K562 (cell line): ENCODE results near the gene DRC1. TPM values are rescaled to one million over a fixed set of nuclear protein-coding genes. Genes with fewer than 3 reads are reported as not detected.

Experiments used
- ATAC-seq: fragments of 200-7000 bp; cut with Tn5 transposase; 3 replicates; pipeline ENCODE4 v1.9.1; 2020; ENCODE audit warnings: moderate library complexity
- BruUV-seq: library from RNA; stranded (reverse); fragments of 400-500 nt; replicated peaks from 2 replicates; lab custom pipeline; 2021; lab: Mats Ljungman, UMichigan
- CTCF ChIA-PET: fragments of 300-600 bp; formaldehyde crosslinking; extraction: SDS; loops from one replicate; lab custom pipeline; 2021; ENCODE audit warnings: low intra/inter-chr PET ratio; lab: Yijun Ruan, JAX
- POLR2A ChIA-PET: fragments of 300-600, 350-650 bp; sonication (Branson Sonifier 250); formaldehyde crosslinking; extraction: SDS; loops from one replicate; lab custom pipeline; 2021; ENCODE audit warnings: antibody characterized with exemption, inconsistent platforms; lab: Yijun Ruan, JAX
- DNase-seq, 4 experiments: peaks; one replicate each; pipeline versions ENCODE4 v3.0.0 to v3.0.0-alpha.2; 2011 to 2018; ENCODE audit warnings: low spot score in 3 of 4, mixed read lengths in 3 of 4; ENCODE audit errors: extremely low read depth in 1 of 4
- FAIRE-seq: peaks from 2 replicates; lab custom pipeline; 2011; peaks lifted over from hg19 to GRCh38; lab: Jason Lieb, UNC
- H2AFZ ChIP-seq: 2 replicates; pipeline ENCODE4 v1.6.0; 2011; ENCODE audit warnings: low read depth, low read length, control low read depth, inconsistent platforms
- H3K27ac ChIP-seq: fragments of 200-600 bp; 3 replicates; pipeline ENCODE4 v1.8.0; 2011; ENCODE audit warnings: low read depth, mild to moderate bottlenecking, control low read depth, inconsistent platforms, low read length, moderate library complexity, mixed read lengths; ENCODE audit errors: extremely low read depth
- H3K27me3 ChIP-seq, 2 experiments: fragments of 300-600 bp in 1 of 2; 2 replicates in 1 of 2; 3 replicates in 1 of 2; pipeline versions ENCODE4 v1.6.0 to v1.8.0; 2011; ENCODE audit warnings: inconsistent platforms in 2 of 2, low read length in 2 of 2, mild to moderate bottlenecking in 1 of 2, mixed read lengths in 1 of 2, moderate library complexity in 1 of 2; ENCODE audit not compliant: control insufficient read depth in 2 of 2, insufficient read depth in 2 of 2
- H3K36me3 ChIP-seq: fragments of 300-600 bp; 3 replicates; pipeline ENCODE4 v1.8.0; 2011; ENCODE audit warnings: mild to moderate bottlenecking, low read length, inconsistent platforms; ENCODE audit not compliant: control insufficient read depth, insufficient read depth
- H3K4me1 ChIP-seq, 2 experiments: fragments of 200-600 bp in 1 of 2; replicated peaks in 1 of 2; 2 replicates in 1 of 2; 3 replicates in 1 of 2; pipeline versions ENCODE4 v1.5.1 to v1.8.0; 2011; ENCODE audit warnings: inconsistent platforms in 2 of 2, low read length in 2 of 2, mild to moderate bottlenecking in 1 of 2, mixed read lengths in 1 of 2, moderate library complexity in 1 of 2; ENCODE audit not compliant: control insufficient read depth in 2 of 2, insufficient read depth in 2 of 2
- H3K4me2 ChIP-seq: 2 replicates; pipeline ENCODE4 v1.6.1; 2011; ENCODE audit warnings: low read length, control low read depth, inconsistent platforms, mixed read lengths; ENCODE audit not compliant: insufficient read depth
- H3K4me3 ChIP-seq: fragments of 200-600 bp; sonication (generic), shearing (Covaris generic); 2 replicates; pipeline ENCODE4 v1.5.1; 2016; ENCODE audit warnings: control low read depth, inconsistent platforms
- H3K79me2 ChIP-seq: fragments of 200-600 bp; 3 replicates; pipeline ENCODE4 v1.8.0; 2011; ENCODE audit warnings: low read length, inconsistent platforms; ENCODE audit not compliant: control insufficient read depth, insufficient read depth
- H3K9ac ChIP-seq, 2 experiments: 2 replicates each; pipeline versions ENCODE4 v1.6.0 to v1.6.1; 2011; ENCODE audit warnings: low read depth in 2 of 2, low read length in 2 of 2, control low read depth in 1 of 2, inconsistent platforms in 1 of 2, mild to moderate bottlenecking in 1 of 2, mixed read lengths in 1 of 2; ENCODE audit not compliant: insufficient read depth in 1 of 2
- H3K9me1 ChIP-seq: one replicate; pipeline ENCODE4 v1.6.0; 2011; ENCODE audit warnings: inconsistent platforms, mild to moderate bottlenecking, low read length, moderate library complexity; ENCODE audit not compliant: control insufficient read depth, insufficient read depth
- H3K9me3 ChIP-seq: replicated peaks from 2 replicates; pipeline ENCODE4 v1.5.1; 2011; ENCODE audit warnings: low read depth, low read length, inconsistent platforms; ENCODE audit not compliant: control insufficient read depth, insufficient read depth
- H4K20me1 ChIP-seq: replicated peaks from 2 replicates; pipeline ENCODE4 v1.6.1; 2011; ENCODE audit warnings: low read length, inconsistent platforms, mixed read lengths; ENCODE audit not compliant: control insufficient read depth, insufficient read depth
- ATF3 ChIP-seq, 2 experiments: fragments of 450-650 bp in 1 of 2; sonication (generic) in 1 of 2; formaldehyde crosslinking in 1 of 2; IDR thresholded peaks in 1 of 2; conservative IDR thresholded peaks in 1 of 2; 2 replicates each; pipeline versions ENCODE4 v1.6.1 to v1.8.1; 2016 to 2023; ENCODE audit warnings: mild to moderate bottlenecking in 2 of 2, moderate library complexity in 2 of 2, inconsistent platforms in 1 of 2, missing genetic modification reagents in 1 of 2
- CEBPG ChIP-seq, 3 experiments: fragments of 200-800 bp in 1 of 3; sonication (Bioruptor generic) in 1 of 3; sonication (generic) in 1 of 3; formaldehyde crosslinking in 1 of 3; IDR thresholded peaks in 2 of 3; conservative IDR thresholded peaks in 1 of 3; 2 replicates each; pipeline versions ENCODE4 v1.6.1 to v1.8.0; 2016 to 2022; ENCODE audit warnings: missing compliant biosample characterization in 2 of 3, missing genetic modification characterization in 2 of 3, mild to moderate bottlenecking in 1 of 3, missing genetic modification reagents in 1 of 3
- IFI16 ChIP-seq: fragments of 250-450 bp; sonication (Bioruptor Pico); IDR thresholded peaks from 2 replicates; pipeline ENCODE4 v2.1.2; 2022; ENCODE audit warnings: mild to moderate bottlenecking, inconsistent platforms
- TFAM ChIP-seq: fragments of 250-450 bp; sonication (Bioruptor Pico); conservative IDR thresholded peaks from 2 replicates; pipeline ENCODE4 v1.5.0; 2021; ENCODE audit warnings: mild to moderate bottlenecking, moderate library complexity
- ZNF512 ChIP-seq: IDR thresholded peaks from 2 replicates; pipeline ENCODE4 v1.6.1; 2016; ENCODE audit warnings: missing genetic modification characterization, missing compliant biosample characterization
- WGBS: fragments of 100-300 bp; shearing (Covaris generic); methylation state at CpG from one replicate; pipeline ENCODE4 v1.1.6; 2016; ENCODE audit warnings: low coverage, mixed read lengths; ENCODE audit not compliant: insufficient coverage; ENCODE audit errors: missing lambda C conversion rate; 5-methylcytosine and 5-hydroxymethylcytosine counted together
- in situ Hi-C: fragments of 300-500 bp; cut with MboI; formaldehyde crosslinking; loops from 4 replicates; pipeline ENCODE4 v1.15.0; 2018; ENCODE audit warnings: inconsistent platforms, mixed read lengths
- intact Hi-C: fragments of 100-400 bp; cut with micrococcal nuclease; formaldehyde crosslinking; loops from 2 replicates; pipeline ENCODE4 v1.14.2; 2022
- polyA plus RNA-seq, 8 experiments: library from polyadenylated mRNA; depleted of rRNA in 4 of 8; stranded (reverse) in 5 of 8; unstranded in 3 of 8; fragments of >200 nt; fragmentation: Nextera tagmentation in 2 of 8; fragmentation: Illumina TruSeq in 1 of 8; extraction: Ambion mirVana in 2 of 8; extraction: Trizol in 1 of 8; gene quantifications; 2 replicates each; pipeline versions ENCODE4 v1.2.1 to v1.2.3, GENCODE V29; 2011 to 2014; ENCODE audit warnings: inconsistent platforms in 1 of 8, missing spikeins in 1 of 8
- total RNA-seq, 7 experiments: library from RNA; depleted of rRNA in 6 of 7; stranded (reverse); fragments of >200 nt in 6 of 7; fragmentation: Illumina TruSeq in 2 of 7; extraction: Trizol in 2 of 7; gene quantifications; 2 replicates each; pipeline versions ENCODE4 v1.2.1 to v1.2.3, GENCODE V29; 2011 to 2021; ENCODE audit warnings: low replicate concordance in 1 of 7

The DRC1 gene
- total and polyA plus RNA-seq, 9 of the 15 experiments (the other 6 are each of a cell fraction or from before 2014, with no cell fraction given): 0.07 to 0.10 TPM; not detected in 7

- no peak for FAIRE-seq
- in situ Hi-C loops (no loop called here), intact Hi-C loops (loop anchor here (5.0 kb wide), 1 partner anchor 62 kb away; the partner anchor contains the start of genes ADGRF3 and SELENOI)
- BruUV-seq: no TSS peak
- Histone ChIP-seq H3K9ac (no peak overlapping the region), H3K27me3 (no peaks in the 10 kb centered on the region), H3K36me3 (no peaks in the 10 kb centered on the region), H3K79me2 (no peaks in the 10 kb centered on the region), H3K9me3 (0 out of 2 replicates have a peak, but pooled peaks cover 4% of the 10 kb centered on the region), H3K9me1 (no peaks in the 10 kb centered on the region), H2AFZ (peak overlapping the region; percentile 17; the same call in 1 of the 2 replicates), H3K27ac (no peak overlapping the region), H3K4me2 (no peak overlapping the region), H4K20me1 (no peaks in the 10 kb centered on the region), H3K4me3 (no peak overlapping the region), H3K4me1 (peaks cover 7 to 18% of the 10 kb centered on the region in 2 experiments; a peak in 4 of 5 replicates)
- CTCF ChIA-PET: no interaction called here
- POLR2A ChIA-PET: interaction anchor here (1.0 to 2.5 kb wide), 4 partner anchors 11 to 53 kb away, joined by 3 to 16 read pairs (median 3); no protein-coding TSS in a partner anchor
- no peak for ATAC-seq
- no peak for DNase-seq
- peak; percentile 91 for TF ChIP-seq ZNF512 (tag)
- TF ChIP-seq IFI16 (CRISPR knock-in tag): no peak
- no peak for TF ChIP-seq CEBPG (CRISPR knock-in tag; IDR thresholded peaks at IDR 0.05)
- 0 out of 4 replicates have a peak, but pooled peaks of 1 of the 2 experiments have one; percentile 6 for TF ChIP-seq CEBPG (tag; conservative IDR thresholded peaks at IDR 0.05 in 1 of 2, IDR thresholded peaks at IDR 0.05 in 1 of 2)
- peak; percentile 56 for TF ChIP-seq ATF3 (IDR thresholded peaks at IDR 0.05)
- TF ChIP-seq ATF3 (CRISPR knock-in tag; conservative IDR thresholded peaks at IDR 0.05): no peak
- no peak for TF ChIP-seq TFAM (CRISPR knock-in tag)
- 80% methylated on average over 1 of the region's 1 CpG for WGBS
These were observed 8.1 kb downstream of the DRC1 start for GRCh38 chr2:26409785-26410184.
